Upper lobe of right lung (tissue), 1 donor: Measurements from ENCODE around the gene WDR70. TPM values are rescaled to one million over a fixed set of nuclear protein-coding genes. Genes with fewer than 3 reads are reported as not detected.
"Not testable (repeated sequence)": the region's sequence is repeated elsewhere in the genome, so short reads cannot be mapped to it uniquely, and the experiment has no call there.

Experiments used
- ATAC-seq: fragments of 200-7000 bp; cut with Tn5 transposase; one replicate; pipeline ENCODE4 v1.9.1; 2020; ENCODE audit warnings: mild to moderate bottlenecking, moderate library complexity
- DNase-seq: peaks from one replicate; pipeline ENCODE4 v3.0.0-alpha.2; 2020
- H3K27ac ChIP-seq: fragments of 200-600 bp; one replicate; pipeline ENCODE4 v1.8.0; 2022
- H3K27me3 ChIP-seq: fragments of 200-600 bp; one replicate; pipeline ENCODE4 v1.8.0; 2022; ENCODE audit warnings: mild to moderate bottlenecking
- H3K36me3 ChIP-seq: fragments of 200-600 bp; one replicate; pipeline ENCODE4 v1.8.0; 2022
- H3K4me1 ChIP-seq: fragments of 200-600 bp; one replicate; pipeline ENCODE4 v1.8.0; 2022
- H3K4me3 ChIP-seq: fragments of 200-600 bp; one replicate; pipeline ENCODE4 v1.8.0; 2022; ENCODE audit warnings: mild to moderate bottlenecking
- H3K9me3 ChIP-seq: fragments of 200-600 bp; one replicate; pipeline ENCODE4 v1.8.0; 2022
- CTCF ChIP-seq: fragments of 200-600 bp; IDR thresholded peaks from one replicate; pipeline ENCODE4 v1.8.0; 2022; ENCODE audit warnings: antibody characterized with exemption
- intact Hi-C: fragments of 100-400 bp; cut with DNase I; formaldehyde crosslinking; loops from one replicate; pipeline ENCODE4 v1.11.0; 2022
- total RNA-seq: library from RNA; stranded (reverse); fragmentation: NEBNext Ultra II Directional; extraction: Animal tissue kit (Norgen Biotek cat#: 25700); gene quantifications from one replicate; pipeline ENCODE4 v1.2.1, GENCODE V29; 2021
- donor health status: DM: no; HTN: yes; CAD: no; lungs with severe emphysema.

WDR70 gene
- total RNA-seq, 1 donor from 2014 or later = 24.7 TPM

DNA sequence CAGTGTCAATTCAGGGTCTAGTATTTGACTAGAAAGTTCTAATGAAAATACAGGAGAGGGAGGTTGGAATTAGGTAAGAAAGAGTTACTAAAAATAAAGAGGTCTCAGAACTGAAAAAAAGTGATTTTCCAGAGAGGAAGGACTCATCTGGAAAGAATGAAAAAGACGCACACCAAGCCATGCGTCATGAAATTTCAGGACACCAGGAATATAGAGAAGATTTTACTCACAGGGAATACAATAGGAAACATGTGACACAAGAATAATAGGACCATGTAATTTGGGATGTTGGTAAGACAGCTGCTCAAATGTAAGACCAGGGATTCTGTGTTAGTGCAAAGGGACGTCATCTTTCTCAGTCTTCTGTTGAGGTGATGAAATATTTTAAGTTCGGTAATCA is 236.1 kb downstream of the WDR70 start:
- intact Hi-C loops = no loop called here
- H3K4me1 ChIP-seq = no peaks in the 10 kb centered on the region
- DNase-seq (no peak), ATAC-seq (no peak)
- no peak overlapping the region for H3K4me3 ChIP-seq
- H3K9me3 ChIP-seq = no peaks in the 10 kb centered on the region
- H3K36me3 ChIP-seq = peaks cover 3% of the 10 kb centered on the region
- H3K27me3 ChIP-seq = no peaks in the 10 kb centered on the region
- no peak overlapping the region for H3K27ac ChIP-seq
- TF ChIP-seq CTCF = no peak

- TF ChIP-seq CTCF = no peak
- intact Hi-C loops = no loop called here
- Histone ChIP-seq H3K36me3 (no peaks in the 10 kb centered on the region), H3K27me3 (no peaks in the 10 kb centered on the region), H3K4me3 (no peak overlapping the region), H3K27ac (no peak overlapping the region), H3K4me1 (no peaks in the 10 kb centered on the region), H3K9me3 (no peaks in the 10 kb centered on the region)
- ATAC-seq = no peak
- DNase-seq = no peak
These were observed 240.2 kb downstream of the WDR70 start for GRCh38 chr5:37619353-37619752.

DNA sequence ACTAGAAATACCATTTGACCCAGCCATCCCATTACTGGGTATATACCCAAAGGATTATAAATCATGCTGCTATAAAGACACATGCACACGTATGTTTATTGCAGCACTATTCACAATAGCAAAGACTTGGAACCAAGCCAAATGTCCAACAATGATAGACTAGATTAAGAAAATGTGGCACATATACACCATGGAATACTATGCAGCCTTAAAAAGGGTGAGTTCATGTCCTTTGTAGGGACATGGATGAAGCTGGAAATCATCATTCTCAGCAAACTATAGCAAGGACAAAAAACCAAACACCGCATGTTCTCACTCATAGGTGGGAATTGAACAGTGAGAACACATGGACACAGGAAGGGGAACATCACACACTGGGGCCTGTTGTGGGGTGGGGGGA is 243.2 kb downstream of the WDR70 start:
- H3K27me3 ChIP-seq, H3K27ac ChIP-seq, DNase-seq, H3K4me1 ChIP-seq, H3K36me3 ChIP-seq, H3K4me3 ChIP-seq, ATAC-seq, H3K9me3 ChIP-seq, intact Hi-C loops: not testable (repeated sequence)

GRCh38 chr5:37626266-37626665 is 247.1 kb downstream of the WDR70 start:
- no peak overlapping the region for H3K4me3 ChIP-seq
- DNase-seq (no peak), ATAC-seq (no peak)
- no peaks in the 10 kb centered on the region for H3K27me3 ChIP-seq
- H3K36me3 ChIP-seq = no peaks in the 10 kb centered on the region
- no peak overlapping the region for H3K27ac ChIP-seq
- H3K9me3 ChIP-seq = peaks cover 7% of the 10 kb centered on the region
- intact Hi-C loops = no loop called here
- H3K4me1 ChIP-seq = no peaks in the 10 kb centered on the region
- TF ChIP-seq CTCF = no peak

DNA sequence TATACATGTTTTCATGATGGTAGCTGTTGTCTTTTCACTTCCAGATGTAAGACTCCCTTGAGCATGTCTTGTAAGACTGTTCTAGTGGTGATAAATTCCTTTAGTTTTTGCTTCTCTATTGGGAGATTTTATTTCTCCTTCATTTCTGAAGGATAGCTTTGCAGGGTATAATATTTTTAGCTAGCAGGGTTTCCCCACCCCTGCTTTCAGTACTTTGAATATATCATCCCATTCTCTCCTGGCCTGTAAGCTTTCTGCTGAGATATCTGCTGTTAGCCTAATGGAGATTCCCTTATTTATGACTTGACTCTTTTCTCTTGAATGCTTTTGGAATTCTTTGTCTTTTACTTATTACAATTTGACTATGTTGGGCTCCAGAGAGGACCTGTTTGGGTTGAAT is 249.8 kb downstream of the WDR70 start:
- Histone ChIP-seq H3K4me3 (no peak overlapping the region), H3K36me3 (no peaks in the 10 kb centered on the region), H3K27ac (no peak overlapping the region), H3K27me3 (no peaks in the 10 kb centered on the region), H3K9me3 (peaks cover 7% of the 10 kb centered on the region), H3K4me1 (no peaks in the 10 kb centered on the region)
- intact Hi-C loops = no loop called here
- DNase-seq (no peak), ATAC-seq (no peak)
- no peak for TF ChIP-seq CTCF

GRCh38 chr5:37631939-37632338 is 252.8 kb downstream of the WDR70 start:
- H3K27me3 ChIP-seq = no peaks in the 10 kb centered on the region
- no peak for DNase-seq
- H3K4me1 ChIP-seq = no peaks in the 10 kb centered on the region
- intact Hi-C loops = no loop called here
- peaks cover 7% of the 10 kb centered on the region for H3K9me3 ChIP-seq
- no peak for ATAC-seq
- no peak overlapping the region for H3K27ac ChIP-seq
- H3K4me3 ChIP-seq = no peak overlapping the region
- H3K36me3 ChIP-seq = no peaks in the 10 kb centered on the region
- no peak for TF ChIP-seq CTCF
